Muscle of back (tissue), 13 donors: ENCODE results near the gene SNRNP27. TPM values are rescaled to one million over a fixed set of nuclear protein-coding genes. Genes with fewer than 3 reads are reported as not detected.
"Not testable (repeated sequence)": the region's sequence is repeated elsewhere in the genome, so short reads cannot be mapped to it uniquely, and the experiment has no call there.

Experiments used
- DNase-seq, 3 donors: peaks; one replicate each; pipeline versions ENCODE4 v3.0.0 to v3.0.0-alpha.2; 2013
- long read RNA-seq, 9 donors: transcript quantifications; one replicate each; lab custom pipeline, GENCODE V29; 2026
- polyA plus RNA-seq, 10 donors: library from polyadenylated mRNA; unstranded; fragments of 120-200 nt; gene quantifications; one replicate each; pipeline ENCODE4 v1.2.1, GENCODE V29; 2013; ENCODE audit not compliant: insufficient read length in 10 of 10

SNRNP27 gene
- 10 to 100 TPM; 60.9 to 74.0 (median 70.2) TPM for polyA plus RNA-seq
- long read RNA-seq, donor 1, transcript SNRNP27-201 (6 exons, 1,802 nt), result major isoform, 16 of 17 reads
- long read RNA-seq, donor 1, partial matches to known transcripts, result 0 of 17 reads
- long read RNA-seq, donor 1, other reads (novel, unspliced or antisense), result 0 of 17 reads
- long read RNA-seq, donor 2, transcript SNRNP27-201 (6 exons, 1,802 nt), result major isoform, 23 of 26 reads
- long read RNA-seq, donor 2, partial matches to known transcripts, result 0 of 26 reads
- long read RNA-seq, donor 2, other reads (novel, unspliced or antisense), result 0 of 26 reads
- long read RNA-seq, donor 3, result 0 reads
- long read RNA-seq, donor 4, transcript SNRNP27-201 (6 exons, 1,802 nt), result major isoform, 21 of 26 reads
- long read RNA-seq, donor 4, partial matches to known transcripts, result 5 of 26 reads
- long read RNA-seq, donor 4, other reads (novel, unspliced or antisense), result 0 of 26 reads
- long read RNA-seq, donor 5, transcript SNRNP27-201 (6 exons, 1,802 nt), result major isoform, 22 of 29 reads
- long read RNA-seq, donor 5, partial matches to known transcripts, result 5 of 29 reads
- long read RNA-seq, donor 5, other reads (novel, unspliced or antisense), result 0 of 29 reads
- long read RNA-seq, donor 6, transcript SNRNP27-201 (6 exons, 1,802 nt), result major isoform, 29 of 31 reads
- long read RNA-seq, donor 6, partial matches to known transcripts, result 0 of 31 reads
- long read RNA-seq, donor 6, other reads (novel, unspliced or antisense), result 0 of 31 reads
- long read RNA-seq, donor 7, transcript SNRNP27-201 (6 exons, 1,802 nt), result major isoform, 16 of 19 reads
- long read RNA-seq, donor 7, partial matches to known transcripts, result 0 of 19 reads
- long read RNA-seq, donor 7, other reads (novel, unspliced or antisense), result 0 of 19 reads
- long read RNA-seq, donor 8, transcript SNRNP27-201 (6 exons, 1,802 nt), result major isoform, 17 of 28 reads
- long read RNA-seq, donor 8, partial matches to known transcripts, result 10 of 28 reads
- long read RNA-seq, donor 8, other reads (novel, unspliced or antisense), result 0 of 28 reads
- long read RNA-seq, donor 9, partial matches to known transcripts, result 0 of 5 reads
- long read RNA-seq, donor 9, other reads (novel, unspliced or antisense), result 0 of 5 reads

DNA sequence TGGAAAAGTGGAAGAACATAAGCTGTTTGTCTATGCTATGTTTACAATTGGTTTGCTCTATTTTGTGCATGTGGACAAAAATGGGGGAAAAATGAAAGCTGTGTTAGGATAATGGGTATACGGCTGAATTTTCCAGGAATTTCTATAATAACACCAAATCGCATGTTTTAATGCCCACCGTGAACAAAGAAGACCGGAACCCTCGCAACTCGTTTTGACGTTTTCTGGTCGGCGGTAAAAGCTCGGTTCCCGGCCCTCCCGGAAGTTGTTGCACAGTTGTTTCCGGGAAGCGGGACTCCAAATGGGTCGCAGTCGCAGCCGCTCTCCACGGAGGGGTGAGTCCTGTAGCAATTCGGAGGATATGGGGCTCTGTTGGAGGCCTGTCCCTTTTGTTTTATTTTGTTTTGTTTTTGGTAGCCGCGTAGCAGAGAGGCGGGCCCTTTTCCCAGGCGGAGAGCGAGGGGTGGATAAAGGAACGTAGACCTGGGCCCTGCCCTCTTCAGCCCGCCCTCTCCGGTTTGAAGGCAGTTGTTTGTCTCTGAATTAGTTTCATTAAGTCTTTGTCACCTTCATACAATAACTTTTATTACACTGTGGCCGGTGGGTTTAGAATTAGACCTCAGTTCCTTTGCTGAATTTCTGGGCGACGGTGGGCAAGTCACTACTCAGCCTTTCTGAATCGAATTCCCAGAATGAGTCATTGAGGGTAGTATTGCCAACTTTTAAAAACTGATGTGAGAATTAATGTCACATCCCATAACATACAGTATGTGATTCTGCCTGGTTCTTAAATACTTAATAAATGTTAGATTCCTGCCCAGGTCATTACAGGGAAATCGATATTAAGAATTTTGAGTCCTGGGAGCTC lies at the start of gene SNRNP27:
SNRNP27 (plus strand) TSS at position 273 of the 868 bp plus-strand sequence; CDS start at position 302, 29 bp downstream.
- DNase-seq, result peak; percentile 84 to 93 (median 89)

DNA sequence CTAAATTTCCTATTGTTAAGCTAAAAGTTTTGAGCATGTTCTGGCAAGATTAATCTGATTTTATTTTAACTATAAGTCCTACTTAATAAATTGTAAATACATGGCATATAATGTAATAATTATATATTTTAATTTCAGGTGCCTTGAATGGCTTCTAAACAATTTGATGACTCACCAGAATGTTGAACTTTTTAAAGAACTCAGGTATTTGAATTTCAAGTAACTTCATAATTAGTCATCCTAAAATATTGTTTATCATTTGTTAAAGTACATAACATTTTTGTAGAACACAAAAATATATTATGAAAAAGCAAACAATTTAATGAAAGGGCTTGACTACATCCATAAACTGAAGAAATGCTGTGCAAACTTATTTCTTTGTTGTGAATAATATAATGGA lies 49.8 kb upstream of the SNRNP27 start:
- no peak for DNase-seq

- DNase-seq, result no peak
Measured at GRCh38 chr2:69844560-69844959, 49.2 kb upstream of the SNRNP27 start.

DNA sequence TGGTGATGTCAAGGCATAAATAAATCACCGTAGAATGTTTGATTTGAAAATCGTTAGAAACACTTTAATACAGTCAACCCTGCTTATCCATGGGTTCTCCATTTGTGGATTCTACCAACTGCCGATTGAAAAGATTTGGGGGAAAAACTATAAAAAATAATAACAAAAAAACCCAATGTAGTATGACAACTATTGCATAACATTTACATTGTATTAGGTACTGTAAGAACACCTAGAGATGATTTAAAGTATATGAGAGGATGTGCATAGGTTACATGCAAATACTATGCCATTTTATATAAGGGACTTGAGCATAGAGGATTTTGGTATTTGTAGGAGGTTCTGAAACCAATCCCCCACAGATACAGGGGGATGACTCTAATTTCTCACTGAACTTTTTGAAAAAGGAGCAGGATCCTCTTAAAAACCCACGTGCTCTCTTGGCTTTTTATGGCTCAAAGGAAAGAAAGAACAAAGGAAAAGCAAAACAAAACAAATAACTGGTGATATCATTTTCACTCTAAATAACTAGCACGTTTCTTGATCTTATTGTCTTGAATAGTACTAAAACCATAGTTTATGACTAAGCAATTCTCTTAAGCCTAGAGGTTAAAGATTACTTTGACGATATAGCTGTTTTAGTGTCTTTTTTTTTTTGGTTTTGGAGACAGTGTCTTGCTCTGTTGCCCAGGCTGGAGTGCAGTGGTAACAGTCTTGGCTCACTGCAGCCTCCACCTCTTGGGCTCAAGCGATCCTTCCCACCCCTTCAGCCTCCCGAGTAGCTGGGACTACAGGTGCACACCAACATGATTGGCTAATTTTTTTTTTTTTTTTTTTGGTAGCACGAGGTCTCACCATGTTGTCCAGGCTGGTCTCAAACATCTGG lies 47.3 kb upstream of the SNRNP27 start:
- no peak for DNase-seq

GRCh38 chr2:69847068-69847828 lies 46.5 kb upstream of the SNRNP27 start:
- DNase-seq, result no peak

- no peak for DNase-seq
Measured at GRCh38 chr2:69848186-69848790, 45.5 kb upstream of the SNRNP27 start.

- peak; percentile 2 to 35 (median 9) for DNase-seq
Measured at GRCh38 chr2:69858261-69858660, 35.5 kb upstream of the SNRNP27 start.

- peak in 1 of 3 donors; percentile 5 for DNase-seq
Measured at GRCh38 chr2:69863298-69863697, 30.5 kb upstream of the SNRNP27 start.

DNA sequence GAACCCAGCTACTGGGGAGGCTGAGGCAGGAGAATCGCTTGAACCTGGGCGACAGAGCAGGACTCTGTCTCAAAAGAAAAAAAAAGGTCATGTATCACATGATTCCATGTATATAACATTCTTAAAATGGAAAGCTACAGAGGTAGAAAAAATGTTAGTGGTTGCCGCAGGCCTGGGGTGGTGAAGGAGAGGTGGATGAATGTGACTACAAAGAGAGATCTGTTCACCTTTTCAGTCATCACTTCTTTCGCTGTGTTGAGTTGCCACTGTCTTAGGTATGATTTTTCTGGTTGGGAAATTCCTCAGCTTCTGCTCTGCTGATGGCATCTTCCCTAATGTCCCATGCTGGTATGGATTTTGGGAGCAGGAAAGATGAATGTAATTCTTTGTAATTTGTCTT lies 5.3 kb upstream of the SNRNP27 start:
- DNase-seq, result no peak

GRCh38 chr2:69889302-69889701 lies 4.5 kb upstream of the SNRNP27 start:
- DNase-seq, result no peak

GRCh38 chr2:69890881-69891280 lies 2.9 kb upstream of the SNRNP27 start:
- no peak for DNase-seq

- not testable (repeated sequence) for DNase-seq
Measured at GRCh38 chr2:69892838-69893424, 825 bp upstream of the SNRNP27 start.

DNA sequence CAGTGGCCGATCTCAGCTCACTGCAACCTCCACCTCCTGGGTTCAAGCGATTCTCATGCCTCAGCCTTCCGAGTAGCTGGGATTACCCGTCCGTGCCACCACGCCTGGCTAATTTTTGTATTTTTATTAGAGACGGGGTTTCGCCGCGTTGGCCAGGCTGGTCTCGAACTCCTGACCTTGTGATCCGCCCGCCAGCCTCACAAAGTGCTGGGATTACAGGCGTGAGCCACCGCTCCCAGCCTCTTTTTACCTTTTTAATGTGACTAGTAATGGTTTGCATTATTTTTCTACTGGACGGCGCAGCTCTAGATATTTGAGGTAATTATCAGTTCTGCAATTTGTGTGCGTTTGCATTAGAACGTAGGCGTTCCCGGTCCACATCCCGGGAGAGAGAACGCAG lies 981 bp downstream of the SNRNP27 start:
- peak in 1 of 3 donors; percentile 5 for DNase-seq

DNA sequence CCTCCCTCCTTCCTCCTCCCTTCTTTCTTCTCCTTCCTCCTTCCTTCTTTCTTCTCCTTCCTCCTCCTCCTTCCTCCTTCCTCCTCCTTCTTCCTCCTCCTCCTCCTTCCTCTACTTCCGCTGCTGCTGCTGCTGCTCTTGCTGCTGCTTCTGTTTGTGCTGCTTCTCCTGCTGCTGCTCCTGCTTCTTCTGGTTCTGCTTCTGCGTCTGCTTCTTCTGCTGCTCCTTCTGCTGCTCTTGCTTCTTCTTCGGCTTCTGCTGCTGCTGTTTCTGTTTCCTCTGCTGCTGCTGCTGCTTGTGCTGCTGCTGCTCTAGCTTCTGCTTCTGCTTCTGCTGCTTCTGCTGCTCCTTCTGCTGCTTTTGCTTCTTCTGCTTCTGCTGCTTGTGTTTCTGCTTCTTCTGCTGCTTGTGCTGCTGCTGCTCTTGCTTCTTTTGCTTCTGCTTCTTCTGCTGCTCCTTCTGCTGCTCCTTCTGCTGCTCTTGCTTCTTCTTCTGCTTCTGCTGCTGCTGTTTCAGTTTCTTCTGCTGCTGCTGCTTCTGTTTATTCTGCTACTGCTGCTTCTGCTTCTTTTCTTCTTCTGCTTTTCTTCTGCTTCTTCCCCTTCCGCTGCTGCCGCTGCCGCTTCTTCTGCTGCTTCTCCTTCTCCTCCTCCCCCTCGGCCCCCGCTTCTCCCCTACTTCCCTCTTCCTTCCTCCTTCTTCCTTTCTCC lies 8.6 kb downstream of the SNRNP27 start:
- peak in 1 of 3 donors; percentile 8 for DNase-seq

DNA sequence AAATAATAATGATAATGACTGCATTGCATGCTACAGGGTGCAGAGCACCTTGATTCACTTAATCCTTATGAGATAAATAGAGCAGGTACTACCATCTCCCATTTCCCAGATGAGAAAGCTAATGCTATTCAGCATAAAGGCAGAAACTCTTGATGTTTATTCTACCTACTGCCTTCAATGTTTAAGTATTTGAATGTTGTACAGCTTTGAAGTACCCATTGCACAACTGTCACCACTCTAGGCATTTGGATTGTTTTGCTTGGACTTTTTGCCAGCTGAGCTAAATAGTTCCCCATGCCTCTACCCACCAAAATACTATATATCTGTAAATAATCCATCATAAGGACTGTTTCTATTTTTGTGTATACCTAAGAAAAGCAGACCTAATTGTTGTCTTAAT lies 13.5 kb downstream of the SNRNP27 start:
- no peak for DNase-seq

- peak; percentile 54 to 67 (median 57) for DNase-seq
Measured at GRCh38 chr2:69911985-69912563, 18.3 kb downstream of the SNRNP27 start.
